Thymus (tissue), 11 donors: ENCODE results near the gene INPP5A. TPM values are rescaled to one million over a fixed set of nuclear protein-coding genes. Genes with fewer than 3 reads are reported as not detected.

Source experiments
- DNase-seq, 9 donors: peaks; one replicate each; pipeline ENCODE4 v3.0.0-alpha.2; 2013; ENCODE audit warnings: low spot score in 9 of 9, low read depth in 6 of 9, missing footprints in 1 of 9
- H3K27ac ChIP-seq, 2 donors: one replicate each; pipeline ENCODE4 v1.5.1; 2013; ENCODE audit warnings: control low read depth in 1 of 2, low read depth in 1 of 2, low read length in 1 of 2, mild to moderate bottlenecking in 1 of 2, moderate library complexity in 1 of 2
- H3K27me3 ChIP-seq, 2 donors: one replicate each; pipeline ENCODE4 v1.5.1; 2013; ENCODE audit warnings: low read length in 1 of 2; ENCODE audit not compliant: control insufficient read depth in 2 of 2, insufficient read depth in 1 of 2
- H3K36me3 ChIP-seq, 2 donors: one replicate each; pipeline ENCODE4 v1.5.1; 2013; ENCODE audit warnings: low read length in 1 of 2, mild to moderate bottlenecking in 1 of 2, moderate library complexity in 1 of 2; ENCODE audit not compliant: control insufficient read depth in 2 of 2, insufficient read depth in 2 of 2
- H3K4me1 ChIP-seq, 2 donors: one replicate each; pipeline ENCODE4 v1.5.1; 2013; ENCODE audit warnings: low read length in 2 of 2; ENCODE audit not compliant: control insufficient read depth in 2 of 2, insufficient read depth in 2 of 2
- H3K4me3 ChIP-seq, 2 donors: one replicate each; pipeline ENCODE4 v1.5.1; 2013; ENCODE audit warnings: low read length in 2 of 2, control low read depth in 1 of 2, mild to moderate bottlenecking in 1 of 2
- H3K9me3 ChIP-seq, 2 donors: one replicate each; pipeline ENCODE4 v1.5.1; 2013; ENCODE audit warnings: low read length in 1 of 2, mild to moderate bottlenecking in 1 of 2; ENCODE audit not compliant: control insufficient read depth in 2 of 2, insufficient read depth in 1 of 2
- WGBS: extraction: QIAGEN DNeasy Blood & Tissue Kit; methylation state at CpG from one replicate; pipeline ENCODE4 v1.1.7; 2013; 5-methylcytosine and 5-hydroxymethylcytosine counted together
- polyA plus RNA-seq: library from polyadenylated mRNA; stranded (reverse); fragments of 200-250 nt; gene quantifications from one replicate; pipeline ENCODE4 v1.2.3, GENCODE V29; 2013
- total RNA-seq: library from RNA; stranded (reverse); fragments of 120-200 nt; gene quantifications from one replicate; pipeline ENCODE4 v1.2.4, GENCODE V29; 2013
- donor health status: healthy.

Gene INPP5A
- total and polyA plus RNA-seq, 2 donors: 11.0 to 14.6 TPM

DNA sequence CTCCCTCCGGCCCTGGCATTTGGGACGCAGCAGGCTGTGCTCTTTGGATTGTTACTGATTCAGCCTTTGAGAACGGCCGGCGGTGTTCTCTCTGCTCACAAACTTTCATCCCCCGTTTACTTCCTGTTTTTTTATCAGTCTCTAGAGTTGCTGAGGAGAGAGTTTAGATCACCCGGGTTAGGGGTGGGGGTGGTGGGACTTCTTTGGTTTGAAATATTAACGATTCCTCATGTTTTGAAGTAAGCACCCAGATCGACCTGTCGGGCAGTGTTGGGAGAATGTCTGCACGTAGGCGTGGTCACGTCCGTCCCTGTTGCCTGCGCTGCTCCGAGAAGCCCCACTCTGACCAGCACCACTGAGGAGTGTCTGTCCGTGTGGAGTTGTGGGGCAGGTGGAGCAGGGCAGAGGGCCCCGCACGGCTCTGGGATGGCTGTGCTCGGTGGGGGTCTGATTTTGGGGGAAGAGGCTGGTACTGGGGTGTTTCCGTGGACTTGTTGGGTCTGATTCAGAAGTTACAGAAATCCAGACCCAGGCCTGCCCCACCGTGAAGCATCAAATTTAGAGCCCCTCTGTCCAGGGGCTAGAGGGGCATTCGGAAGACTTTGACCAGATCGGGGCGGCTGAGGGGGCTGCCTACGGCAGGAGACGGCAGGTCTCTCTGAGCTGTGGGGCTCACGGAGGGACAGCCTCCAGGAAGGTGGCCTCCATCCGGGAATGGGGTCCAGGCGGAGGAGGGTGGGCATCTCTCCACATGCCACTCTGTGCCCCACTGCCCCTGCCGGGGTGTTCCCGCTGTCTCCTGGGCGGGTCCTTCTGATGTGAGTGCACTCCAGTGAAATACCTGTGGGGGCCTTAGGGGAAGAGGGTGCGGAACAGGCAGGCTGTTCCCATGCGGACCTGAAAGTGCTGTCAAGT, 7.4 kb downstream of the INPP5A start:
- peak overlapping the region; percentile 26 to 37 for H3K4me3 ChIP-seq
- 69% methylated on average over 35 of the region's 35 CpGs for WGBS
- H3K27me3 ChIP-seq: no peaks in the 10 kb centered on the region
- peaks cover 2 to 3% of the 10 kb centered on the region in 2 donors for H3K36me3 ChIP-seq
- peak in 1 of 9 donors; percentile 71 for DNase-seq
- H3K9me3 ChIP-seq: peaks cover 0 to 11% of the 10 kb centered on the region in 2 donors
- peak overlapping the region in 1 of 2 donors; percentile 72 for H3K27ac ChIP-seq
- H3K4me1 ChIP-seq: peaks cover 33 to 84% of the 10 kb centered on the region in 2 donors

DNA sequence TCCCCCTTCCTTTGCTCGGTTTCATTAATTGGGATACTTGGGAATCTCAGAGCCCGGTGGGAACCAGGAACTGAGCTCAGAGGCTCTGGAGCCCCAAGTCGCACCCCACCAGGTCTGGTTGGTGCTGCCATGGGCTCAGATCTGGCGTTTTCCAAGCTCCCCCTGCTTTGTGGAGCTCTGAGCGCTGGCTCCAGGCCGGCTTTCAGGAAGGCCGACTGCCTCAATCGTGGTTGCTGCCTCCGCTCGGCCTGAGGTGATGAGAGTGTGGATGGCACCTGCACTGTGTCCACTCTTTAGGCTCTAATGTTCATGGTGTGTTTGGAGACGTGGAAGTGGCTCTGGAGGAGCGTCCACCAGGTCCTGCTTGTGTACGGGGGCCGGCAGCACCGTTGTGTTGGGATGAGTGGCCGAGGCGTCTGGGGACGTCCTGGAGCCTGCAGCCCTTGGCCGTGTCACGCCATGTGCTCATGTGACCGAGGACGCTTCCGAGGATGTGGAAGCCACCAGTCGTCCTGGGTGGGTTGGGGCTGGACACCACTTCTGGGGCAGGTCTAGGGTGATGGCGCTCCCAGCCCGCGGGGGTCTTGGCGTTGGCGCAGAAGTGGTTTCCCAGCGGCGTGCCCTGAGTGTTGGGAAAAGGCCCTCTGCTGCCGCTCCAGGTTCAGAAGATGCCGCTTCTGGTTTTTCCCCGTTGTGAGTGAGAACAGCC, 8.2 kb downstream of the INPP5A start:
- H3K4me3 ChIP-seq: no peak overlapping the region
- H3K27ac ChIP-seq: no peak overlapping the region
- peaks cover 2 to 3% of the 10 kb centered on the region in 2 donors for H3K36me3 ChIP-seq
- H3K4me1 ChIP-seq: peaks cover 34 to 85% of the 10 kb centered on the region in 2 donors
- H3K9me3 ChIP-seq: peaks cover 0 to 11% of the 10 kb centered on the region in 2 donors
- 98% methylated on average over 34 of the region's 34 CpGs for WGBS
- DNase-seq: no peak
- no peaks in the 10 kb centered on the region for H3K27me3 ChIP-seq

DNA sequence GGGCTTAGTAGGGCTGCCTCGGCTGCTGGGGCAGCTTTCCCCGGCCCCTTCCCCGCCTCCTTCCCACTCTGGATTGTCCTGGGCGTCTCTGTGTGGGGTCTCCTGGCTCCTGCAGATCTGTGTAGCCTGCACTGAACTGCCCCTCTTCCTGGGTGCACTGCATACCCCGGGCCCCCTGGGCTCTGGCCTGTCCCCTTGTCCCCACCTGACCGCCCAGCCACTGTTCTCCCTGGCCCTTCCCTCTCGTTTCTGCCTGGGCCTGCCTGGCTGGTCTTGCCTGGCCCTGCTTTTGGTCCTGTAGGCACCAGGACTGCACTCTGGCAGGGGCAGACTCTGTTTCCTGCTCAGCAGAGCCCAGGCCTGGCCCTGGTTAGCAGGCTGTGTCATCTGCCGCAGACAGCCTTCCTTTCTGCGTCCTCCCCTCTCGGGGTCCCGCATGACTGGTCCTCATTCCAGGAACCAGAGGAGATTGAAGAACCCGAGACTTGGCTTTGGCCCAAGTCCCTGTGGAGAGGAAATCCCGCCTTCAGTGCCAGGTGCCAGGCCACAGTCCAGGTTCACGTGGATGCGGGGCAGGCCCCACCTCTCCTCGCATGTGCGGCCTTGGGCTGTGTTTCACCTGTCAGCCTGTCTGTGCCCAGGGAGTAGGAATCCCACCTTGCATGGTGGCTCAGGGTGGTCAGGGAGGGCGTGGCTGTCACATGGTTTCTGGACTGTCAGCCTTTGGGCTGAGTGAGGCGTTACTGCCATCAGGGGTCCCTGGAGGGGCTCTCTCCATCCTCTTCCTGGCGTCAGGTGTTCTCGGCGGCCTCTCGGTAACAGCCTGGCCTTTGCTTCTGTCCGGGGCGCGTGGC, 9.2 kb downstream of the INPP5A start:
- Histone ChIP-seq H3K9me3 (peaks cover 0 to 11% of the 10 kb centered on the region in 2 donors), H3K27me3 (no peaks in the 10 kb centered on the region), H3K4me3 (no peak overlapping the region), H3K27ac (peak overlapping the region in 1 of 2 donors; percentile 2), H3K36me3 (peaks cover 2 to 3% of the 10 kb centered on the region in 2 donors), H3K4me1 (peaks cover 37 to 85% of the 10 kb centered on the region in 2 donors)
- no peak for DNase-seq
- 69% methylated on average over 26 of the region's 26 CpGs for WGBS

DNA sequence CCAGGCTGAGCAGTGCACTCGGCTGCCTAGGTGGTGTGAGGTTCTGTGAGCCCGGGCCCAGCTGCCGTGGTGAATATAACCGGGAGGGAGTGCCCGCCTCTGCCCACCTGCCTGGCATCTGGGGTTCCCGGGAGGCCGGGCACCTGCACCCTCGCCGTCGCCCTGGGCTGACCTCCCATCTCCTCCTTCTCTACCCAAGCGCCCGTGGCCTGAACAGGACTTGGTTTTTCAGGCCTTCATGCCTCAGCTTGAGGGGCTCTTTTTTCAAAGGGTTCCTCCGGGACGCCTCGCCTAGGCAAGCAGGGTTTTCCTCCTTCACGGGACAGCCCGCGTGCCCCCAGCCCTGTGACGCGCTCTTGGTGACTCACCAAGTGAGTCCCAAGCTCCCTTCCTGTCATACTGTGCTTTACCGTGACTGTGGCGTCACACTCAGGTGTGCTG, 9.9 kb downstream of the INPP5A start:
- Histone ChIP-seq H3K27me3 (no peaks in the 10 kb centered on the region), H3K9me3 (peaks cover 0 to 11% of the 10 kb centered on the region in 2 donors), H3K27ac (no peak overlapping the region), H3K4me1 (peaks cover 38 to 82% of the 10 kb centered on the region in 2 donors), H3K4me3 (no peak overlapping the region), H3K36me3 (peaks cover 2 to 3% of the 10 kb centered on the region in 2 donors)
- no peak for DNase-seq
- WGBS: 84% methylated on average over 22 of the region's 22 CpGs

DNA sequence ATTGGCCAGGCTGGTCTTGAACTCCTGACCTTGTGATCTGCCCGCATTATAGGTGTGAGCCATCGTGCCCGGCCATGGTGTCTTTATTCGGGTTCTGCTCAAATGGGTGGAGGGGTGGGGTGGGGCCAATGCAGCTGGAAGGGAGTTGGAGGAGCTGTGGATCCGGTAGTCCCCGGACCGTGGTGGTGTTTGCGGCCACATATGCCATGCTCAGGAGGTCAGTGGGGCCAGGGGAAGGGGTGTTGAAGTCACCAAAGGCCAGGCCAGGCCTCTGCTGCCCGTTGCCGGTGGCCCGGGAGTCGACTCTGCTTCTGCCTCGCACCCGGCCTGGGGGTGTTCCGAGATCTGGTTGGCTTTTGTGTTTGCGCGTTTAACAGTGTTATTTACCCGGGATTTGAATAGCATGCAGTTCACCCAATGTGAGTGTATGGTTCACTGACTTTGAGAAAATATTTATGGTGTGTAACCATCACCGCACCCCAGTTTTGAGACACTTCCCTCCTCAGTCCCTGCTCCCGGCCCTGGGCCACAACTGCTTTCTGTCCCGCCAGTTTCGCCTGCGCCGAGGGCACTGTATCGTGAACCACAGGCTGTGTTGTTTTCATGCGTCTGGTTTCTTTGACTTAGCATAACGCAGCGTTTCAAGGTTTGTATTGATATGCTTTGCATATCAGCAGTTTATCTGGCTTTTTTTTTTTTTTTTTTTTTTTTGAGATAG, 10.7 kb downstream of the INPP5A start:
- Histone ChIP-seq H3K36me3 (peaks cover 0 to 1% of the 10 kb centered on the region in 2 donors), H3K9me3 (peaks cover 0 to 11% of the 10 kb centered on the region in 2 donors), H3K4me3 (no peak overlapping the region), H3K27me3 (no peaks in the 10 kb centered on the region), H3K27ac (no peak overlapping the region), H3K4me1 (peaks cover 38 to 74% of the 10 kb centered on the region in 2 donors)
- WGBS: 97% methylated on average over 28 of the region's 28 CpGs
- DNase-seq: no peak

DNA sequence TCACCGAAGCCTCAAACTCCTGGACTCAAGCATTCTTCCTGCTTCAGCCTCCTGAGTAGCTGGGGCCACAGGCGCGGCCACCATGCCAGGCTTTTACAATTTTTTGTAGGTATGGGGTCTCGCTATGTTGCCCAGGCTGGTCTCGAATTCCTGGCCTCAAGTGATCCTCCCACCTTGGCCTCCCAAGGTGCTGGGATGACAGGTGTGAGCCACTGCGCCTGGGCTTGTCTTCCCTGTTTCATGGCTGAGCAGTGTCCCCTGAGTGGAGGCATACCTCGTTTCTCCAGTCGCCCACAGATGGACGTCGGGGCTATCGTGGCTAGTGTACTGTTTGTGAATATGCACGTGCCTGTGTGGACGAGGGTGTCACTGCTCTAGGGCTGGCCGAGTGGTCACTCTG, 11.3 kb downstream of the INPP5A start:
- DNase-seq: no peak
- 97% methylated on average over 14 of the region's 14 CpGs for WGBS
- no peak overlapping the region for H3K4me3 ChIP-seq
- no peak overlapping the region for H3K27ac ChIP-seq
- H3K9me3 ChIP-seq: peaks cover 0 to 9% of the 10 kb centered on the region in 2 donors
- no peaks in the 10 kb centered on the region for H3K36me3 ChIP-seq
- peaks cover 38 to 68% of the 10 kb centered on the region in 2 donors for H3K4me1 ChIP-seq
- H3K27me3 ChIP-seq: no peaks in the 10 kb centered on the region

DNA sequence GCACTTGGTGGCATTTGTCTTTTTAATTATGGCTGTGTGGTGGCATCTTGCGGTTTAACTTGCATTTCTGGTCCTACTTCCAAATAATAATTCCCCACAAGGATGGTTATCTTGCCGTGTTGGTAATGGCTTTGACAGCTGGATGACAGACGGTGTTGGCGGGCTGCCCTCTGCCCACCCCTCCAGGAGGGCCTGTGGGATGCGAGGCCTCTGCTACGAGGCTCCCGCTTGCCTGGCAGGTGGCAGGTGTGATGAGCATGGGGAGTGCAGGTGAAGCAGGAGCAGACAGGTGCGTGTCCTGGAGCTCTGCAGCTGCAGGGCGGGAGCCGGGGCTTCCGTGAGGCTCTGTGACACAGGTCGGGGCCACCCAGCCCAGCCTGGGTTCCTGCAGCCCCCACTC, 11.8 kb downstream of the INPP5A start:
- H3K36me3 ChIP-seq: no peaks in the 10 kb centered on the region
- no peaks in the 10 kb centered on the region for H3K27me3 ChIP-seq
- H3K4me1 ChIP-seq: peaks cover 33 to 65% of the 10 kb centered on the region in 2 donors
- H3K9me3 ChIP-seq: peaks cover 0 to 8% of the 10 kb centered on the region in 2 donors
- H3K27ac ChIP-seq: no peak overlapping the region
- WGBS: 73% methylated on average over 12 of the region's 12 CpGs
- H3K4me3 ChIP-seq: no peak overlapping the region
- DNase-seq: no peak
